GM18508 (cell line): ENCODE measurements around the gene NPTX2.

Experiments
- ATAC-seq: cut with Tn5 transposase; IDR thresholded peaks from one replicate; pipeline ENCODE4 v1.9.1; 2021; ENCODE audit warnings: moderate number of reproducible peaks; ENCODE audit not compliant: insufficient read depth, unreplicated experiment

Gene NPTX2

GRCh38 chr7:98651760-98652159, 34.7 kb downstream of the NPTX2 start:
- ATAC-seq = no peak

GRCh38 chr7:98653601-98654310, 36.7 kb downstream of the NPTX2 start:
- no peak for ATAC-seq

GRCh38 chr7:98654524-98655272, 37.6 kb downstream of the NPTX2 start:
- no peak for ATAC-seq

GRCh38 chr7:98655611-98656010, 38.5 kb downstream of the NPTX2 start:
- ATAC-seq = no peak

- no peak for ATAC-seq
These were observed 39.8 kb downstream of the NPTX2 start for GRCh38 chr7:98656899-98657298.

- no peak for ATAC-seq
These were observed 40.7 kb downstream of the NPTX2 start for GRCh38 chr7:98657736-98658135.

- ATAC-seq = no peak
These were observed 42.7 kb downstream of the NPTX2 start for GRCh38 chr7:98659756-98660155.

GRCh38 chr7:98661607-98662006, 44.5 kb downstream of the NPTX2 start:
- ATAC-seq = no peak

GRCh38 chr7:98662289-98662688, 45.2 kb downstream of the NPTX2 start:
- no peak for ATAC-seq

- ATAC-seq = no peak
These were observed 47.8 kb downstream of the NPTX2 start for GRCh38 chr7:98664882-98665281.

- ATAC-seq = no peak
These were observed 51.2 kb downstream of the NPTX2 start for GRCh38 chr7:98668255-98668654.

GRCh38 chr7:98669329-98670000, 52.4 kb downstream of the NPTX2 start:
- no peak for ATAC-seq

- no peak for ATAC-seq
These were observed 53.1 kb downstream of the NPTX2 start for GRCh38 chr7:98670186-98670585.

GRCh38 chr7:98671733-98672331, 54.7 kb downstream of the NPTX2 start:
- no peak for ATAC-seq

GRCh38 chr7:98674461-98674860, 57.4 kb downstream of the NPTX2 start:
- no peak for ATAC-seq

- no peak for ATAC-seq
These were observed 57.8 kb downstream of the NPTX2 start for GRCh38 chr7:98674881-98675280.

GRCh38 chr7:98678215-98678614, 61.1 kb downstream of the NPTX2 start:
- ATAC-seq = no peak
